Endodermal cell (in vitro differentiated cells): ENCODE measurements around the gene ROBO1. TPM values are rescaled to one million over a fixed set of nuclear protein-coding genes. Genes with fewer than 3 reads are reported as not detected.

Experiments used
- DNase-seq: peaks from one replicate; pipeline ENCODE4 v3.0.0-alpha.2; 2017
- H3K27ac ChIP-seq: 2 replicates; pipeline ENCODE4 v1.5.1; 2013; ENCODE audit warnings: mild to moderate bottlenecking, low read depth, low read length, moderate library complexity
- H3K27me3 ChIP-seq: 2 replicates; pipeline ENCODE4 v1.6.1; 2013; ENCODE audit warnings: mild to moderate bottlenecking, low read length, moderate library complexity; ENCODE audit not compliant: insufficient read depth, control insufficient read depth, poor library complexity, severe bottlenecking
- H3K36me3 ChIP-seq: 2 replicates; pipeline ENCODE4 v1.7.0; 2013; ENCODE audit warnings: mild to moderate bottlenecking, low read length, moderate library complexity; ENCODE audit not compliant: control insufficient read depth, insufficient read depth
- H3K4me1 ChIP-seq: one replicate; pipeline ENCODE4 v1.7.0; 2013; ENCODE audit warnings: low read length; ENCODE audit not compliant: control insufficient read depth, insufficient read depth
- H3K4me3 ChIP-seq: 2 replicates; pipeline ENCODE4 v1.5.1; 2013; ENCODE audit warnings: mild to moderate bottlenecking, low read length, moderate library complexity
- H3K9ac ChIP-seq: 2 replicates; pipeline ENCODE4 v1.6.1; 2013; ENCODE audit warnings: mild to moderate bottlenecking, low read length, moderate library complexity; ENCODE audit not compliant: poor library complexity, severe bottlenecking; ENCODE audit errors: extremely low read depth
- H3K9me3 ChIP-seq: 2 replicates; pipeline ENCODE4 v1.6.1; 2013; ENCODE audit warnings: mild to moderate bottlenecking, low read length, moderate library complexity; ENCODE audit not compliant: control insufficient read depth
- H3K27ac Mint-ChIP-seq: 2 replicates; pipeline ENCODE4 v1.8.0; 2020; ENCODE audit warnings: mixed read lengths
- H3K27me3 Mint-ChIP-seq: 2 replicates; pipeline ENCODE4 v1.8.0; 2021; ENCODE audit warnings: mild to moderate bottlenecking, mixed read lengths; ENCODE audit not compliant: insufficient read depth
- H3K36me3 Mint-ChIP-seq: 2 replicates; pipeline ENCODE4 v1.8.0; 2020; ENCODE audit warnings: low read depth, mixed read lengths
- H3K4me1 Mint-ChIP-seq: 2 replicates; pipeline ENCODE4 v1.8.0; 2020; ENCODE audit warnings: mixed read lengths
- H3K4me3 Mint-ChIP-seq: 2 replicates; pipeline ENCODE4 v1.8.0; 2020; ENCODE audit warnings: mild to moderate bottlenecking, moderate library complexity, mixed read lengths
- H3K9me3 Mint-ChIP-seq: 2 replicates; pipeline ENCODE4 v1.8.0; 2020; ENCODE audit warnings: mild to moderate bottlenecking, mixed read lengths
- WGBS, 2 experiments: methylation state at CpG; one replicate each; pipeline versions ENCODE4 v1.1.5 to v1.1.7; 2013; ENCODE audit warnings: missing lambda C conversion rate in 2 of 2, mixed read lengths in 1 of 2; ENCODE audit not compliant: insufficient coverage in 1 of 2, insufficient read length in 1 of 2; 5-methylcytosine and 5-hydroxymethylcytosine counted together
- microRNA-seq: library from miRNA; unstranded; fragments of <30 nt; microRNA quantifications from one replicate; pipeline ENCODE4 v1.2.0, GENCODE V29; 2020; ENCODE audit warnings: borderline microRNAs expressed
- total RNA-seq, 2 donors: library from RNA; stranded (reverse); fragmentation: NEBNext Ultra II Directional in 1 of 2; extraction: Animal tissue kit (Norgen Biotek cat#: 25700) in 1 of 2; gene quantifications; 2 replicates in 1 of 2; 3 replicates in 1 of 2; pipeline ENCODE4 v1.2.1, GENCODE V29; 2021
- TF ChIP-seq, protein P1 (sequence below): fragments of 200-600 bp; sonication (generic); conservative IDR thresholded peaks from 2 replicates; pipeline ENCODE4 v1.5.0; 2021; ENCODE audit warnings: antibody characterized with exemption, mild to moderate bottlenecking

Gene ROBO1
- total RNA-seq, 2 donors from 2014 or later, result 74.8 to 75.9 TPM

DNA sequence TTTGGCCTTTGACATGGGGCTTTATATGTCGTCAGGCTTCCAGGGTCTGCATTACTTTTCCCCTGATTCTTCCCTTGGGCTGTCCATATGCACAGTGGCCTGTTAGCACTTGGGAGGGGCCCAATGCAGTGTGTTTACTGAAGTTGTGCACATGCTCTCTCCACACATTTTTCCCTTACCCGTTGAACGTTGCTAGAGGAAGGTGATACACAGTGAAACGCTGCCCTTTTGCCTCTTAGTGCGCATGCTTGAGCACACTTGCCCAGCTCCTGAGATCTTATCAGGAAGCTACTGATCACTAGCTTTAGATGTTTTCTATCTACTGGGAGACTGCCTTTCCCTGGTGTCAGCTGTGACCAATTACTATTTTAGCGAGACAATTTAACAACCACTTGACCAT lies 1198.0 kb downstream of the ROBO1 start:
- no peak overlapping the region for H3K27ac ChIP-seq
- TF ChIP-seq, protein P1, sequence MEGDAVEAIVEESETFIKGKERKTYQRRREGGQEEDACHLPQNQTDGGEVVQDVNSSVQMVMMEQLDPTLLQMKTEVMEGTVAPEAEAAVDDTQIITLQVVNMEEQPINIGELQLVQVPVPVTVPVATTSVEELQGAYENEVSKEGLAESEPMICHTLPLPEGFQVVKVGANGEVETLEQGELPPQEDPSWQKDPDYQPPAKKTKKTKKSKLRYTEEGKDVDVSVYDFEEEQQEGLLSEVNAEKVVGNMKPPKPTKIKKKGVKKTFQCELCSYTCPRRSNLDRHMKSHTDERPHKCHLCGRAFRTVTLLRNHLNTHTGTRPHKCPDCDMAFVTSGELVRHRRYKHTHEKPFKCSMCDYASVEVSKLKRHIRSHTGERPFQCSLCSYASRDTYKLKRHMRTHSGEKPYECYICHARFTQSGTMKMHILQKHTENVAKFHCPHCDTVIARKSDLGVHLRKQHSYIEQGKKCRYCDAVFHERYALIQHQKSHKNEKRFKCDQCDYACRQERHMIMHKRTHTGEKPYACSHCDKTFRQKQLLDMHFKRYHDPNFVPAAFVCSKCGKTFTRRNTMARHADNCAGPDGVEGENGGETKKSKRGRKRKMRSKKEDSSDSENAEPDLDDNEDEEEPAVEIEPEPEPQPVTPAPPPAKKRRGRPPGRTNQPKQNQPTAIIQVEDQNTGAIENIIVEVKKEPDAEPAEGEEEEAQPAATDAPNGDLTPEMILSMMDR, result no peak
- Mint-ChIP-seq H3K4me1 (peaks cover 3% of the 10 kb centered on the region), H3K9me3 (peaks cover 15% of the 10 kb centered on the region), H3K36me3 (no peaks in the 10 kb centered on the region), H3K27me3 (no peaks in the 10 kb centered on the region), H3K27ac (no peak overlapping the region), H3K4me3 (no peak overlapping the region)
- no peak for DNase-seq
- no peaks in the 10 kb centered on the region for H3K27me3 ChIP-seq
- H3K36me3 ChIP-seq, result no peaks in the 10 kb centered on the region
- no peak overlapping the region for H3K9ac ChIP-seq
- H3K4me1 ChIP-seq, result no peaks in the 10 kb centered on the region
- peaks cover 1% of the 10 kb centered on the region for H3K9me3 ChIP-seq
- H3K4me3 ChIP-seq, result no peak overlapping the region
- WGBS, 2 experiments, result 91 to 96% methylated on average over 5 to 6 of the region's 6 CpGs

DNA sequence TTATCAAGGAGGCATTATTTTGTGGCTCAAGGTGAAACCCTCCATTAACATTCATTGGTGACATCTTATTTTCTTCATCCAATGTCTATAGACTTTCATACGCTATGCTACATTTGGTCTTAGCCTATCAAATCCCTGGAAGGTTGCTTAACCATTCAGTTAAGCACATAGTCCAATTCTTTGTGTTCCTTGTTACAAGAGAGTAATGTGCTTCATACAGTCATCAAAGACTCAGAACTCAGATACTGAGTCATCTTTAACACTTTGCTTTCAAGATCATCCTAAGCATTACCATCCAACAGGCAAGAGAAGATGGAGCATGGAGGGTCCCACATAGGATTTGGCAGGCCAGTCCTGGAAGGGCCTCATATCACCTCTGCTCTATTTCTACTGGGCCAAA lies 1202.1 kb downstream of the ROBO1 start:
- Histone ChIP-seq H3K27me3 (no peaks in the 10 kb centered on the region), H3K9me3 (peaks cover 8% of the 10 kb centered on the region), H3K36me3 (no peaks in the 10 kb centered on the region), H3K27ac (no peak overlapping the region), H3K4me1 (no peaks in the 10 kb centered on the region), H3K4me3 (no peak overlapping the region), H3K9ac (no peak overlapping the region)
- H3K4me1 Mint-ChIP-seq, result peaks cover 3% of the 10 kb centered on the region
- H3K27me3 Mint-ChIP-seq, result no peaks in the 10 kb centered on the region
- TF ChIP-seq, protein P1, result no peak
- 91 to 100% methylated on average over 1 of the region's 1 CpG for WGBS, 2 experiments
- H3K4me3 Mint-ChIP-seq, result no peak overlapping the region
- peaks cover 31% of the 10 kb centered on the region for H3K9me3 Mint-ChIP-seq
- DNase-seq, result no peak
- H3K36me3 Mint-ChIP-seq, result no peaks in the 10 kb centered on the region
- no peak overlapping the region for H3K27ac Mint-ChIP-seq

DNA sequence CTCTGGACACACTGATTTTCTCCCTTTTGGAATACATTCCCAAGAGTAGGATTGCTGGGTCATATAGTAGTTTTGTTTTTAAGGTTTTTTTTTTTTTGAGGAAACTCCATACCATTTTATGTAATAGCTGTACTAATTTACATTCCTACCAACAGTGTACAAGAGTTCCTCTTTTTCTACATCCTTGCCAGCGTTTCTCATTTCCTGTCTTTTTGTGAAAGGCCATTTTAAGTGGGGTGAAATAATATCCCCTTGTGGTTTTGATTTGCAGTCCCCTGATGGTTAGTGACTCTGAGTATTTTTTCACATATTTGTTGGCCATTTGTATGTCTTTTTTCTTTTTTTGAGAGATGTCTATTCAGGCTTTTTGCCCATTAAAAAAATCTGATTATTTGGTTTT lies 1205.5 kb downstream of the ROBO1 start:
- Histone ChIP-seq H3K36me3 (no peaks in the 10 kb centered on the region), H3K27ac (no peak overlapping the region), H3K4me3 (no peak overlapping the region), H3K4me1 (no peaks in the 10 kb centered on the region), H3K9me3 (peaks cover 8% of the 10 kb centered on the region), H3K9ac (no peak overlapping the region), H3K27me3 (no peaks in the 10 kb centered on the region)
- TF ChIP-seq, protein P1, result no peak
- Mint-ChIP-seq H3K36me3 (no peaks in the 10 kb centered on the region), H3K9me3 (peaks cover 31% of the 10 kb centered on the region), H3K4me3 (no peak overlapping the region), H3K27ac (no peak overlapping the region), H3K27me3 (no peaks in the 10 kb centered on the region), H3K4me1 (no peaks in the 10 kb centered on the region)
- 89% methylated on average over 1 of the region's 1 CpG; no CpG with 5 or more reads in 1 of the 2 experiments for WGBS, 2 experiments
- no peak for DNase-seq

Small RNAs within 50 kb of the gene (microRNA-seq; reads per million reads assigned to microRNA genes)
- gene MIR3923, result not detected
